ENCODE results near the gene N4BP2L1.

DNA sequence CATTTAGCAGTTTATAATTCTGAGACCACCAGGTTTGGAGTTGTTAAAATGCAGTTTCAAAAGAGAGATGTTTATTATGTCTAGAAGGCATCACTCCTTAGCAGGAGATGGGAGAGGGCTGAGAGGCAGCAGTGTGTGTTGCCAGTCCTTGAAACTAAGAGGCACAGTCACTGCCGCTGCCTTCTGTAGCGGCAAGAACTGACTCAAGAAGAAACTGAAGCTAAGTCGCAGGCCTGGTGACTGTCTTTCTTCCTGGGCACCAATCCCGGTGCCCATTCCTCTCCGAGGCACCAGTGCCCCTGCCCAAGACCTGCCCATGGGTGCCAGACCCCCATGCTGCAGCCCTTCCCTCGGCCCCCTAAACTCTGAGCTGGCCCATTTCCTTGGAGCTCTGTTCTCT lies 20.1 kb downstream of the N4BP2L1 start:
- TF ChIP-seq, protein P1, sequence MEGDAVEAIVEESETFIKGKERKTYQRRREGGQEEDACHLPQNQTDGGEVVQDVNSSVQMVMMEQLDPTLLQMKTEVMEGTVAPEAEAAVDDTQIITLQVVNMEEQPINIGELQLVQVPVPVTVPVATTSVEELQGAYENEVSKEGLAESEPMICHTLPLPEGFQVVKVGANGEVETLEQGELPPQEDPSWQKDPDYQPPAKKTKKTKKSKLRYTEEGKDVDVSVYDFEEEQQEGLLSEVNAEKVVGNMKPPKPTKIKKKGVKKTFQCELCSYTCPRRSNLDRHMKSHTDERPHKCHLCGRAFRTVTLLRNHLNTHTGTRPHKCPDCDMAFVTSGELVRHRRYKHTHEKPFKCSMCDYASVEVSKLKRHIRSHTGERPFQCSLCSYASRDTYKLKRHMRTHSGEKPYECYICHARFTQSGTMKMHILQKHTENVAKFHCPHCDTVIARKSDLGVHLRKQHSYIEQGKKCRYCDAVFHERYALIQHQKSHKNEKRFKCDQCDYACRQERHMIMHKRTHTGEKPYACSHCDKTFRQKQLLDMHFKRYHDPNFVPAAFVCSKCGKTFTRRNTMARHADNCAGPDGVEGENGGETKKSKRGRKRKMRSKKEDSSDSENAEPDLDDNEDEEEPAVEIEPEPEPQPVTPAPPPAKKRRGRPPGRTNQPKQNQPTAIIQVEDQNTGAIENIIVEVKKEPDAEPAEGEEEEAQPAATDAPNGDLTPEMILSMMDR (conservative IDR thresholded peaks at IDR 0.05) = no peak
- TF ChIP-seq ZFX (IDR thresholded peaks at IDR 0.05) = no peak
